ENCODE data around the gene ARL5C.

Gene ARL5C

DNA sequence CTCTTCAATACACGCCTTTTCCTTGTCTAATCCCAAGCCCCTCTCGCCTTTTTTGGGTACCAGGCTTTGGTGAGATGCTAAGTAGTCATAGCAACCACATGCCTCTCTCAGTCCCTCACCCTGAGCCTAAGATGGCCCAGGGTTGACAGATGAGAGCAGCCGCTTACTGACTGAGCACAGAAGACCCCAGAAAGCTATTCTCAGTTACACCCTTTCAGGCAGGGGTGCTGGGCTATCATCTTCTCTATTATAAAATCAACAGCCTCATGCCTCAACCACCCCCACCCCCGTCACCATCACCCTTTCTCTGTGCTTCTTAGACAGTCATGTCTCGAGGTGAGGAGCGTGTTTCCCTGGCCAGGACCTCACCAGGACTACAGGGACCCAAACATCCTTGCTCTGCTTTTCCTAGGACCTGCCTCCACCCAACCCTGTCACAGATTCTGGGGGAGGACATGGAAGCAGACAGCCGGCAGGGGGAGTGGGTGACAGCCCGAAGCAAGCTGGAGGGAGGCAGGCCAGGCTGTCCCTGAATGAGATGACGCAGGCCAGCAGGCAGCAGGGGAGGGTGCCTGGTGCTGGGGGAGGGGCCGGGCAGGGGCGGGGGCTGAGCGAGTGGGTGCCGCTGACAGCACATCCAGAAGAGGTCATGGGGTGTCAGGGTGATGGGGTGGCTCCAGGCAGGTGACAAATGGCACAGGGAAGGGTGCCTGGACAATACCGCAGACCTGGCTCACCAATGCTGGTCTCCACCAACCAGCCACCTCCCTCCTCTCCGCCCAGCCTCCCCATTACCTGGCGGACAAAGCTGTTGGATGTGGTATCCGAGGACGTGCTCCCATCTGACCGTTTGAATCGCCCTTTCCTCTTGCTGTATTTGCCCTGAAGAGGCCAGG, 28.4 kb upstream of the ARL5C start:
- no peak for DNase-seq (ENCODE audit: extremely low read depth in 1 of 2, low read depth in 1 of 2)

DNA sequence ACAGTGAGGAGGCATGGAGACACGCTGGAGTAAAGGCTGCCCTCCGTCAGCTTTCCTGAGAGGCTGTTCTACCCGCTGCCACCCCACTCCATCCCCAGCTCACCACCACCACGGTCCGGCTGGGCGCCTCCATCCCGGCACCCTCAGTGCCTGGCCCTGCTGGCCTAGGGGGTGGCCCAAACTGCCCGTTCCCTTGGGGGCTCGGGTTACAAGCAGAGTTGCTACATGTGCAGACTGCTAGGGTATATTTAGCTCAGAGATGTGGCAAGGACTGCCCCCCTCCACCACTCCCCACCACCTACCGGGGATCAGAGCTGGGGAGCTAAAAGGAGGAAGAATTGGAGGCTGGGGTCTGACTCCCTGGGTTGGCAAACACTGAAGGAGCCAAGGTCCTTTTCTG, 27.4 kb upstream of the ARL5C start:
- DNase-seq (ENCODE audit: extremely low read depth in 1 of 2, low read depth in 1 of 2), result no peak

DNA sequence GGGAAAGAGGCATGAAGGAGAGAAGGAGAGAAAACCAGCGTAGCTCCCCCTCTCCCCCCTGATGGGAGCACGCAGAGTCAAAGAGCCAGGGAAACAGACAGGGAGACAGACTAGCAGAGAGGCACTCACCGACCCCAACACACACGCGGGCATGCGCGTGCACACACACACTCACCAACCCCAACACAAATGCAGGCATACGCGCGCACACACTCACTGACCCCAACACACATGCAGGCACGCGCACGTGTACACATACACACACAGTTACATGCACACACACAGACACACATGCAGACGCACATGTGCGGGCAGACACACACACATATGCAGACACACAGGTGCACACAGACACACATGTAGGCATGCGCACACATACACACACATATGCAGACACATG, 26.9 kb upstream of the ARL5C start:
- DNase-seq (ENCODE audit: extremely low read depth in 1 of 2, low read depth in 1 of 2), result no peak

DNA sequence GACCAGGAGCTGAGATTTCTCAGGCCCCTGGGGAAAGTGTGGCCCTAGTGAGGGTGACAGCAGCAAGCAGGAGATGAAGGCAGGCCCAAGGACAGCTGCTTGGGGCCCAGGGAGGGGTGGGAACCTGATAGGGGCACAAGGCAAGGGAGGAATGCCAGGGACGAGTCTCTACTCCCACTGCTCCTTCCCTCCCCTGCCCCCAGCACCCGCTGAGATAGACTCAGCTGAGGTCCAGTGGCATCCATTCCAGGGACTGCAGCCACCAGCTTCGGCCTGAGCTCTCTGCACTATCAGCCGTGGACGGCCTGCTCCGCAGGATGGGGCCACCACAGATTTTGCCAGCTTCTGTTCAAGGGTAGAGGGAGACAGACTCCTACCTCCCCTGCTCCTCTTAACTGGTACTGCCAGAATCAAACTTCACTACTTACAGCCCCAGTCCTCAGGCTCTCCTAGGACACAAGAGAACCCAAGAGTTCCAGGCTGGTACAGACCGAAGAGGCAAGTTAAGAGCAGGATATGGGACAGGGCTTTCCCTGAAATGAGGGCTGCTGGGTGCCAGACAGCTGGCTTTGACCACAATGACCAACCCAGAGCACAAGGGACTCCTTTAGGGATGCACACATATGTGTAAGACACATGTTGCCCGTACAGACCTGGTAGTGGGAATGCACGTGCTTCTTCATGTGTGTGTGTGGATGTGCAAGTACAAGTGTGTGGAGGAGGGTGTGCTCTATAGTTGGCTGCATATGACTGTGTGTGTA, 26.0 kb upstream of the ARL5C start:
- DNase-seq (ENCODE audit: extremely low read depth in 1 of 2, low read depth in 1 of 2), result no peak

DNA sequence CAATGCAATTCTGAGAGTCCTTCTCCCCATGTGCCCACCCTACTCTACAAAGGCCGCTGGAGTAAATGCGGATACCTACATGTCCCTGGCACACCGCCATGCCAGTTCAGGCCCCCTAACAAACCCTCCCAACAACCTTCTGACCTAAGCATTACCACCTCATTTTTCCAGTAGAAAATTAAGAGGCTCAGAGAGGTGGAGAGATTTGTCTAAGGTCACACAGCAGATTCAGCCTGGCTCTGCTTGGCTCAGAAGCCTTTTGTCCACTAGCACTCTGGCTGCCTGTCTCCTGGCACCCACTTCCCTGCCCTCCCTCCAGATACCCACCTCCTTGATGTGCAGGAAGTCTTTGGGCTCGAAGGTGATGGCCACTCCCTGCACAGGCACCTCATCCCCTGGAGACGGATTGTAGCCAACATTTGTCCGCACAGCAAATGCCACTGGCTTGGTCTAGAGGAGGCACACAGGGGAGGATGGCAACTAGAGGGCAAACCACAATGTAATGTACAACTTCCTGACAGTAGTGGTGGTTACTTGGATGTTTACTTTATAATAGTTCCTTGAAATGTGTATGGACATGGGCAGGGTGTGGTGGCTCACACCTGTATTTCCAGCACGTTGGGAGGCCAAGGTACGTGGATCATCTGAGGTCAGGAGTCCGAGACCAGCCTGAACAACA, 21.3 kb upstream of the ARL5C start:
- no peak for DNase-seq (ENCODE audit: extremely low read depth in 1 of 2, low read depth in 1 of 2)

DNA sequence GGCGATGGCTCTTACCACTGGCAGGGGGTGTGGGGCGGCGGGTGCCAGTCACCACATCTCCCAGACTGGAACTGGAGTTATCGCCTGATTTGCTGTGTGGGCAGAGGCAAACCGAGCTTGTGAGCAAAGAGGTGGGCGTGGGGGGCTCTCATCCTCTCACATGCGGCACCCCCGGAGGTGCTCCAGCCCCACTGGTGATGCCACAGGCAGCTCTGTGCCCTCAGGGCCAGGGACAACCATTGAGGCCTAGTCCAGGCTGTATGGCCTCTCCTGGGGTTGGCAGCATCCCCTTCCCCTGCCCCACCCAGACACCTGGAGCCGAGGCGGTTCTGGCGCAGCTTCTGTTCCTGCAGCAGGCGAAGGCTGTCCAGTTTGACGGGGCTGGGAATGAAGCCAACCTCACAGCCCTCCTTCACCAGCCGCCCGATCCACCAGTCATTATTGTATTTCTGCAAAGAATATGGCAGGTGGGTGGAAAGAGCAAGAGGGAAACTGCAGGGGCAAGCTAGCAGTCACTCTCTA, 20.6 kb upstream of the ARL5C start:
- DNase-seq (ENCODE audit: extremely low read depth in 1 of 2, low read depth in 1 of 2), result no peak

DNA sequence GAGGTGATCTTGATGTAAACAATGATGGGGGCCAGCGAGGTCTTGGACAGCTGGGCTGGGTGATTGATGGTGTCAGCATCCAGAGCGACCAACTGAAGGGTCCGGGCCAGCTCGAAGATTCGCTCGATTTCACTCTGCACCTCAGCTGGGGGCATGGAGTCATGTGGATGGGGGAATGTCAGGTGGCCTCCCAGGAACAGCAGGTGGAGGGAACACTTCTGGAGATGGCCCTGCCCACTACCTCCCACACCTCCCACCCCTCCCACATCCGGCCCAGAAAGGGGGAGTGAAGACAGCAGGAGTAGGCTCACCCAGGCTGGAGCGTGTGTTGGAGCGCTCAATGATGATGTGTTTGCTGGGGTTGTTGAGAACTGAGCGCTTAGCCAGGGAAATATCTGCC, 17.8 kb upstream of the ARL5C start:
- DNase-seq (ENCODE audit: extremely low read depth in 1 of 2, low read depth in 1 of 2), result no peak

DNA sequence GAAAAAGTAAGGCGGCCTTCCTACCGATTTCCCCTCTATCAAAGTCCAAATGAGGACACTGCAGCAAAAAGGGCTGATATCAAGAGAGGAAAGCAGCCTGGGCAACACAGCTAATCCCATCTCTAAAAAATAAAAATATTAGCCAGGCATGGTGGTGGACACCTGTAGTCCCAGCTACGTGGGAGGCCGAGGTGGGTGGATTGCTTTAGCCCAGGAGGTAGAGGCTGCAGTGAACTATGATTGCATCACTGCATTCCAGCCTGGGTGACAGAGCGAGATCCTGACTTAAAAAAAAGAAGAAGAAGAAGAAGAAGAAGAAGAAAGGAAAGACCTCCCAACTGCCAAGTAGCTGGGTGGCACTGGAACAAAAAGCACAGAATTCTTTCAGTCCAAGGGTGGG, 17.1 kb upstream of the ARL5C start:
- no peak for DNase-seq (ENCODE audit: extremely low read depth in 1 of 2, low read depth in 1 of 2)

DNA sequence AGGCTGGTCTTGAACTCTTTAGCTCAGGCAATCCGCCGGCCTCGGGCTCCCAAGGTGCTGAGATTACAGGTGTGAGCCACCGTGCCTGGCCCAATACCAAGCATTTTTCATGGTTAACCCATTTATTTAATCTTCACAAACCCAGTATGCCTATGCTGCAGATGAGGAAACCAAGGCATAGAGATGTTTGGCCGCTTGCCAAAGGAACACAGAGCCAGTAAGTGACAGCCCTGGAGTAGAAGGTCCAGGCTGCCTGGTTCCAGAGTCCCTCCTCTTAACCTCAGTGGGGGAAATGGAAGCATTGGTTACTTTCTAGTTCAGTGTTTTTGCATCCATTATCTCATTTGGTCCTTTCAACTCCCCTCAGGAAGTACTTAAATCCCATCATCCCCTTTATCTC, 15.3 kb upstream of the ARL5C start:
- DNase-seq (ENCODE audit: extremely low read depth in 1 of 2, low read depth in 1 of 2), result no peak

DNA sequence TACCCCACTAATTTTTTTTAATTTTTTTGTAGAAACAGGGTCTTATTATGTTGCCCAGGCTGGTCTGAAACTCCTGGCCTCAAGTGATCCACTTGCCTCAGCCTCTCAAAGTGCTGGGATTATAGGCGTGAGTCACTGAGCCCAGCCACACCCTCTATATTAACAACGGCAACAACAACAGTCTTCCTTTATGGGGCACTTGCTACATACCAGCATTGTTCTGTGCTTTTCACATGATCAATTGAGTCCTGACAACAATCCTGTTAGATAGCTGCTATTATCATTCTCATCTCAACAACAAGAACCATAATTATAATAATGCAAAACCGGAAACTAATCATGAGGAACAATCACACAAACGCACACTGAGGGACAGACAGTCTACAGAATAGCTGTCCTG, 12.6 kb upstream of the ARL5C start:
- no peak for DNase-seq (ENCODE audit: extremely low read depth in 1 of 2, low read depth in 1 of 2)

DNA sequence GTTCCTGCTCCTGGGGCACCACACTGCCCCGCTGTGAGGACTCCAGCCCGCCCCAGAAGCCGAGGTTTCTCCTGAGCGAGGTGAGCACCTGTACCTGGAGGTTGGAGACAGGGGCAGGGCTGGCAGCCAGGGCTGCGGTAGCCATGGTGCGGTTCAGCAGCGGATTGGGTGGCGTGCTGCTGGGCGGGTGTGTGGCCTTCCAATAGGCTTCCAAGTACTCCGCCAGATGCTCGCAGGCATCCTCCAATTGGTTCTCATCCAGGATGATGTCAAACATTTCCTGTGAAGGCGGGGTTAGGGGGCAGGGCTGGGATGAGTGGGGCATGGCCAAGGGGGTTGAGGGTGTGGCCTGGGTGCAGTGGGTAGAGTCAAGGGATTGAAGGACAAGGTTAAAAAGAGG, 11.3 kb upstream of the ARL5C start:
- DNase-seq (ENCODE audit: extremely low read depth in 1 of 2, low read depth in 1 of 2), result peak in 1 of 2 donors; percentile 9

DNA sequence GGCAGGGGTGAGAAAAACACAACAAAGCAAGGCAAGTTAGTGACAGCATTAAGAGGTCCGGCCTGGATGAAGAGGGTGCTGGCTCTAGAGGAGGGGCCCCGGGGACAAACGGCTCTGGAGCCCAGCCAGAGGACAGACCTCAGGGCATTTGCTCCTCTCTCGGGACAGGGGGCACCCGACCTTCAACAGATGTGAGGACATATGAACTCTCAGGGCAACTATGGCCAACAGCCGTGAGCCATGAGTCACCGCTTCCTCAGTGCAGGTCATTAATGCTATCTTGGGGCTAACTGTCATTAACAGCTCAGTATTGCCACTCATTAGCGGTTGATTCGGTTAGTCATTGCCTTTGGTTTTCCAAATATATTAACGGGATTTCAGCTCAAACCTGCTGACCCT, 9.7 kb upstream of the ARL5C start:
- no peak for DNase-seq (ENCODE audit: extremely low read depth in 1 of 2, low read depth in 1 of 2)

DNA sequence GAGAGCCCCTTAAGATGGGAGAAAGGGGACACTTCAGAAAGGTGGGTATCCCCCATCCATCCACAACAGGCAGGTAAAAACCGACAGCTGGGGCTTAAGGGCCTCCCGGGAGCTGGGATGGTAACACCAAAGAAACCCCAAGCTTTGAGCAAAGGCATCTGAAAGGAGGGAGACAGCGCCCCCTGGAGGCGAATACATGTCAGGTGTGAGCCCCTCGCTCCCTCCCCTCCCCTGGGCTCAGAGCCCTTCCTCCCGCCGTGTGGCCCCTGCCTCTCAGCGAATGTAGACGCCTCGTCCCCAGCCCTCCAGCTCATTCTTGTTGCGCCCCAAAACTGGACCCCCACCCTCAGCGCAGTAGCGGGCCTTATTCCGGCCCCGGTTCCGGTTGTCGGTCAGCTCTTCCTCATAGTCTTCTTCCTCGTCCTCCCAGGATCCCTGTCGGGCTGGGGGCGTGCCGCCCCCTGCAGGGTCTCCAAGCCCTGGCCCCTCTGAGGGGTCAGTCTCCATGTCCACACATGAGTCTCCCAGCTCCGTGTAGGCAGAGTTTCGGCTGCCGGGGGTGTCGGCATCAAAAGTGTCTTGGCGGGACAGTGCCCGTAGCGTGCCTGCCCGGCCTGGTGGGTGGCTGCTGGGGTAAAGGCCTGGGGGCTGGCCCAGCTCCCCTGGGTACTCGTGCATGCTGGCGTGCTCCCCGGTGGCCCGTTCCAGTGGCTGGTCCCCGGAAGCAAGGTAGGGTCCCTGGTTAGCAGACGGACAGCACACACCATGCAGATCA, 9.1 kb upstream of the ARL5C start:
- DNase-seq (ENCODE audit: extremely low read depth in 1 of 2, low read depth in 1 of 2), result peak in 1 of 2 donors; percentile 39

DNA sequence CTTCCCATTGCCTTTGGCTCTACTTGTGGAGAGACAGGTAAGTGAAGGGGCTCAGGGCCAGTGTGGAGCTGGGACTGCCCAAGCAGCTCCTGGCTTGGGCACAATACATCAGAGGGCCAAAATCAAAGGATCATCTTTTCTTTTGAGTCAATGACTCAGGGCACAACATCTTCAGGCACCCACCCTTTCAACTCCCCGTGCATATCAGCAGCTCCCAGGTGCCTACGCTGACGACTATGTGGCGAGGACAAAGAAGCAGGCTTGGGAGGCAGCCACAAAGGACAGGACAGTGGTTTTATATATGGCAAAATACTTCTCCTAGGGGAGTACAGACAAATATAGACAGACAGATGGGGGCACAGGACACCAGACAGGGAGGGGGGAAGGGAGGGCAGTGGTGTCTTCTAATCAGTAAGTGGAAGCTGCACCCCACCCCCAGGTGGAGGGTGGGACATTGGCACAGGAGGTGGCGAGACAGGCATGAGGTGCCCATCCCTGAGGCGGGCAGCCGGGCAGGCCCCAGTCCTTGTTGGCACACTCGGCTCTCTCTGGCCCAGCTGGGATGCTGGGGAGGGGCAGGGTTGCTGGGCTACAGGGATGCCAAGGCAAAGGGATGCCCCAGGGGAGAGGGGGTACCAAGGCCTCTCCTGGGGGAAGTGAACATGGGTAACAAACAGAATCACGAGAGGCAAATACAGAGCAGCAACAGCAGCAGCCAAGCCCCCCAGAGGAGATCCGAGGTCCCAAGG, 7.7 kb upstream of the ARL5C start:
- no peak for DNase-seq (ENCODE audit: extremely low read depth in 1 of 2, low read depth in 1 of 2)

DNA sequence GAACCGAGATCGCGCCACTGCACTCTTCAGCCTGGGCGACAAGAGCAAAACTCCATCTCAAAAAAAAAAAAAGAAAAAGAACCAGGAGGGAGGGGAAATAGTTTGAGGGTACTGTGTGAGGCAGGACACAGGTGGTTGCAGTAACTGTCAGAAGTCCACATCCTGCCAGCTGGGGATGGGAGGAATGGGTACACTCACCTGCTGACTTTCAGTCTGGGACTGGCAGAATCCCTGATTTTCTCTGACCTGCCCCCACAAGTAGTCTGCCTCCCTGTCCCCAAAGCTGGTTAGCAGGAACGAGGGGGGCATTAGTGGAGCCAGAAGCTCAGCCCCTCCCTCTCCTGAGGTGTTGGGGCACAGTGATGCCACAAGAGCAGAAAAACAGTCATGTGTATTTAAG, 7.1 kb upstream of the ARL5C start:
- no peak for DNase-seq (ENCODE audit: extremely low read depth in 1 of 2, low read depth in 1 of 2)

DNA sequence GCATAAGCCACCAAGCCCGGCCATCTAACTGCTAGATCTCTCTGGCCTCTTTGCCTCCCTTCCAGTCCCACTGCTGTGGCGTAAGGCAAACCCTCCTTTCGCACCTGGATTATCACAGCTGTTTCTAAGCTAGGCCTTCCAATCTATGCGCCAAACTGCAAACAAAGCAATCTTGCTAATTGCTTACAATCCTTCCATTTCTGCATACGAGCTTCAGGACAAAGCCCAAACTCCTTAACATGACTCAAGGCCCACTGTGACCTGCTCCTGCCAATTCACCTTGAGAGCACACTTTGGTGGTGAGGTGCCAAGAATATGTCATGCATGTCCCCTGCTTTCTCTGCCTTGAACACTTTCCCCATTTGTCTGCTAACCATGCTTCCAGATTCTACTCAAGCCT, 6.0 kb upstream of the ARL5C start:
- DNase-seq (ENCODE audit: extremely low read depth in 1 of 2, low read depth in 1 of 2), result no peak

DNA sequence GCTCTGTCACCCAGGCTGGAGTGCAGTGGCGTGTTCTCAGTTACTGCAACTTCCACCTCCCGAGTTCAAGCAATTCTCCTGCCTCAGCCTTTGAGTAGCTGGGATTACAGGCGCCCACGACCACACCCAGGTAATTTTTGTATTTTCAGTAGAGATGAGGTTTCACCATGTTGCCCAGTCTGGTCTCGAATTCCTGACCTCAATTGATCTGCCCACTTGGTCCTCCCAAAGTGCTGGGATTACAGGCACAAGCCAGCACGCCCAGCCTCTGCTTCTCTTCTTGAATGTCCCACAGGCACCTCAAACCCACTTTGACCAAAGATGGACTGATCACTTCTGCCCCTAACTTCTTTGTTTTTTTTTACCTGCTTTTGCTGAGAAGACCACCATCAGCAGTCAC, 4.6 kb upstream of the ARL5C start:
- no peak for DNase-seq (ENCODE audit: extremely low read depth in 1 of 2, low read depth in 1 of 2)

DNA sequence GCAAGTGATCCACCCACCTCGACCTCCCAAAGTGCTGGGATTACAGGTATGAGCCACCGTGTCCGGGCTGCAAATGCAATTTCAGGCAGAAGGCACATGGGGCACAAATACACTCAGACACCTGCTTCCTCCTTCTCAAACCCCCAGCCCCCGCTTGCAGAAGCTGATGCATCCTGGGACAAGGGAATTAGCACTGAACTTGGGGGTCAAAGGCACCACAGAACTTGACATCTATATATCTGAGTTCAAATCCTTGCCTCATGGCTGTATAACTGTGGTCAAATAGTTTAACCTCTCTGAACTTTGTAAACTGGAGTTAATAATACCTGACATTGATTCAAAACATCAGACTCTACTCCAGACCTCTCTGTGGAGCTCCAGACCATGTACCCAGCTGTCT, 4.1 kb upstream of the ARL5C start:
- no peak for DNase-seq (ENCODE audit: extremely low read depth in 1 of 2, low read depth in 1 of 2)

DNA sequence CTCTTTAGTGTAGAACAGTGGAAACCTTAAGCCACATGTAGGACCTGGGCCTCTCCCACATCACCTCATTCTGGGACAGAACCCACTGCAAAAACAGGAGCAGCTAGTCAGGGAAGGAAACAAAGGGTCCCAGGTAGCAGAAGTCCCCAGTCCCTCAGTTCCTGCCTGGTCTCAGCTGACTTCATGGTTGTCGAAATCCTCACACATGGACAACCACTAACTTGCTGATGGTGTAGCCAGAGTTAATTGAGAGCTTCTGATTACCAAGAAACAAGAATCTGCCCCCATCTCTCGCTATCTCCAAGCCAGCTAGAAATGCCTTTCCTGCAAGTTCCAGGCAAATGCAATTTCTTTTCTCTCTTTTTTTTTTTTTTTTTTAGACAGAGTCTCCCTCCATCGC, 3.6 kb upstream of the ARL5C start:
- DNase-seq (ENCODE audit: extremely low read depth in 1 of 2, low read depth in 1 of 2), result no peak

DNA sequence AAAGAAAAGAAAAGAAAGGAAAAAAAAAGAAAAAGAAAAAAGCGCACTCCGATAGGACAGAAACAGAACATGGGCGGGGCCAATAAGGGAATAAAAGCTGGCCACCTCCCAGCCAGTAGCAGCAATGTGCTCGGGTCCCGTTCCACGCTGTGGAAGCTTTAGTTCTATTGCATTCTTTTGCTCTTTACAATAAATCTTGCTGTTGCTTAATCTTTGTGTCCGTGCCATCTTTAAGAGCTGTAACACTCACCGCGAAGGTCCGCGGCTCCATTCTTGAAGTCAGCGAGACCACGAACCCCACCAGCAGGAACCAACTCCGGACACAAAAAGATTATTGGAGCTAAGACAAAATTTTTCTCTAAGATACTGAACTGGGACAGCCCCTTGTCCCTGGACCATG, 3.1 kb upstream of the ARL5C start:
- no peak for DNase-seq (ENCODE audit: extremely low read depth in 1 of 2, low read depth in 1 of 2)
